GM12864 (cell line): ENCODE data around the gene ELOVL7.
"Not testable (repeated sequence)": the region's sequence is repeated elsewhere in the genome, so short reads cannot be mapped to it uniquely, and the experiment has no call there.

Source experiments
- DNase-seq: peaks from one replicate; pipeline ENCODE4 v3.0.0-alpha.2; 2011; ENCODE audit warnings: low read depth
- H3K4me3 ChIP-seq: 2 replicates; pipeline ENCODE4 v1.5.1; 2011; ENCODE audit warnings: mild to moderate bottlenecking, low read depth, low read length, control low read depth
- CTCF ChIP-seq: IDR thresholded peaks from 2 replicates; pipeline ENCODE4 v1.5.1; 2011; ENCODE audit warnings: low read depth, mild to moderate bottlenecking, moderate library complexity, low read length, control low read depth, inconsistent platforms; ENCODE audit errors: missing control alignments

The ELOVL7 gene

DNA sequence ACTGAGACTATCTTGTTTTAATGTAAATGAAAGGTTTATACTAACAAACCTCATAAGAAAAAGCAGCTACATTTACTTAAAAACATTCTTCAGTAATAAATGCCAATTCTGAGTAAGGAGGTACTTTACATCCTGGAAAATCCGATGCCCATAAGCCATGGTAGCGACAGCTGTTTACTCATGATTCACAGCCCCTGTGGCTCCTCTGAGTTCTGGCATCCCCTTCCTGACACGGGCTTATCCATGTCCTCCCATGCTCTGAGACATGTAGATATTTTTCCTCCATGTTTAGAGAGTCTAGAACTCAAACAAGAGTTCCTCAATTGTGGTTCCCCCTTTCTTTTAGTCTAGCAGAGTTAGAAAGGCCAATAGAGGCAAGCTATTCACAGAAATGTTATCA, 81.0 kb downstream of the ELOVL7 start:
- no peak for DNase-seq
- TF ChIP-seq CTCF: no peak
- no peak overlapping the region for H3K4me3 ChIP-seq

- DNase-seq: no peak
- H3K4me3 ChIP-seq: no peak overlapping the region
- TF ChIP-seq CTCF: no peak
Observed at GRCh38 chr5:60754495-60754894, 89.6 kb downstream of the ELOVL7 start.

DNA sequence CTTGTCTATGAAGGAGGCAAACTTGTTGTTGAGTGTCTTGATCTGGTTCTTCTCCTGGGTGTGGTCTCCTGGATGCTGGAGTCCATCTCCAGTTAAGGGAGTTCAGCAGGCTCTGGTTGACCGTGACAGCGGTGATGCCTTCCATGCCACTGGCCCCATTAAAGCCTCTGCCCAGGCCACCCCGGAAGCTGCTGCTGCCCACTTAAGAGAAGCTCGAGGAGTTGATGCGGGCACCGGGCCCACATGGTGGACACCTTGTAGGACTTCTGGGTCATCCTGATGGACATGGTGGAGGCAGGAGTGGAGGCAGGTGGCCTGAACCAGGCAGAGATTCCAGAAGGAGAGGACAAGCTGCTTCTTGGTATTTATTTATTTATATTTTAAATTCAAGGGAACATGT, 99.4 kb downstream of the ELOVL7 start:
- DNase-seq: no peak
- no peak for TF ChIP-seq CTCF
- no peak overlapping the region for H3K4me3 ChIP-seq

DNA sequence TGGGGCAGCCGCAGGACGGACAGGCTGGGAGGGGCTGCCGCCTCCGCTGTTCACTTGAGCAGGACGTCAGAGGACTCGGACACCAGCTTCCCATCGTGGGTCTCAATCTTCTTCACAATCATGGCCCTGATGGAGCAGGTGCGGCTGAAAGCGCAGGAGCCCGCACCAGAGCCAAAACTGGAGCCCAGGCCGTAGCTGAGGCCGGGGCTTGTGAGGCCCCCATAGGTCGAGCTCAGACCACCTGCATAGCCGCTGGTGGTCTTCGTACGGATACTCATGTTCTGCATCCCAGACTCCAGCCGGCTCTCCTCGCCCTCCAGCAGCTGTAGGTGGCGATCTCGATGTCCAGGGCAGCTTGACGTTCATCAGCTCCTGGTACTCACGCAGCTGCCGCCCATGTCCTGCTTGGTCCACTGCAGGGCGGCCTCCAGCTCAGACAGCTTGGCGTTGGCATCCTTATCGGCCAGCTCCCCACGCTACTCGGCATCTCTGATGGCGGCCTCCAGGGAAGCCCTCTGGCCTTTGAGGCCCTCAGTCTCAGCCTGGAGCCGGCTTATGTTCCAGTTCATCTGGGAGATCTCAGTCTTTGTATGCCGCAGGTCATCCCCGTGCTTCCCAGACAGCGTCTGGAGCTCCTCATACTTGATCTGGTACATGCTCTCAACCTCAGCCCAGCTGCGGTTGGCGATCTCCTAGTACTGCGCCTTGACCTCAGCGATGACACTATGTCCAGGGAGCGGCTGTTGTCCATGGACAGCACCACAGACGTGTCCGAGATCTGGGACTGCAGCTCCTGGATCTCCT, 100.4 kb downstream of the ELOVL7 start:
- no peak for TF ChIP-seq CTCF
- no peak for DNase-seq
- no peak overlapping the region for H3K4me3 ChIP-seq

DNA sequence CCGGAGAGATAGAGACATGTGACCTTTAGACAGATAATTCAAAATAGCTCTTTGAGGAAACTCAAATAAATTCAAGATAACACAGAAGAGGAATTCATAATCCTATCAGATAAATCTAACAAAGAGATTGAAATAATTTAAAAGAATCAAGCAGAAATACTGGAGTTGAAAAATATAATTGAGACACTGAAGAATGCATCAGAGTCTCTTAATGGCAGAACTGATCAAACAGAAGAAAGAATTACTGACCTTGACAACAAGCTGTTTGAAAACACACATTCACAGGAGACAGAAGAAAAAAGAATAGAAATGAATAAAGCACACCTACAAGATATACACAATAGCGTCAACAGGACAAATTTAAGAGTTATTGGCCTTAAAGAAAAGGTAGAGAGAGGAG, 103.7 kb downstream of the ELOVL7 start:
- no peak for TF ChIP-seq CTCF

DNA sequence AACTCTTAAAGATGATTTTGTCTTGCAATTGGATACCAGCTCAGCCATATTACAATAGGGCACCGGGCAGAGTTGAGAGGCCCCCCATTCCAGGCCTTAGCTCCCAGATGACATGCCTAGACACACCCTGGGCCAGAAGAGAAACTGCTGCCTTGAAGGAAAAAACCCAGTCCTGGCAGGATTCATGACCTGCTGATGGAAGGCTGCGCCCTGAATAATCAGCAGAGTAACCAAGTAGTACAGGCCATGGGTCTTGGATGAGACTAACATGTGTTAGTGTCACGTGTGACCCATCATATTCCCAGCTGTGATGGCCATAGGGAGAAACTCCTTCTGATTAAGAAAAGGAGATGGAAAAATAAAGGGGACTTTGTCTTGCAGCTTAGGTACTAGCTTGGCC, 105.1 kb downstream of the ELOVL7 start:
- no peak for TF ChIP-seq CTCF
- no peak for DNase-seq
- H3K4me3 ChIP-seq: no peak overlapping the region

More for the DNA sequence above, 103.7 kb downstream of the ELOVL7 start:
- DNase-seq: no peak
- no peak overlapping the region for H3K4me3 ChIP-seq

DNA sequence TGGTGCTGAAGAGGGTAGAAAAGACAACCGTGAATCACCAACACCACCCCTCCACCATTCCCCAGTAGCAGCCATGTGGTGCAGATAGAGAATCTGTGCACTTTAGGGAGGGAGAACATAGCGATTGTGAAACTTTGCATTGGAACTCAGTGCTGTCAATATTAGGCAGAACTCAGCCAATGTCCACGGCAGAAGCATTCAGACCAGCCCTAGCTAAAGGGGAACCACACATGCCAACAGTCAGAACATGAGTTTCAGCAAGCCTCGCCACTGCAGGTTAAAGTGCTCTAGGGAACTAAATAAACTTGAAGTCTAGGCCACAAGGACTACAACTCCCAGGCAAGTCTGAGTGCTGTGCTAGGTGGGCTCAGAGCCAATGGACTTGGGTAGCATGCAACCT, 105.6 kb downstream of the ELOVL7 start:
- no peak for TF ChIP-seq CTCF
- H3K4me3 ChIP-seq: no peak overlapping the region
- no peak for DNase-seq

DNA sequence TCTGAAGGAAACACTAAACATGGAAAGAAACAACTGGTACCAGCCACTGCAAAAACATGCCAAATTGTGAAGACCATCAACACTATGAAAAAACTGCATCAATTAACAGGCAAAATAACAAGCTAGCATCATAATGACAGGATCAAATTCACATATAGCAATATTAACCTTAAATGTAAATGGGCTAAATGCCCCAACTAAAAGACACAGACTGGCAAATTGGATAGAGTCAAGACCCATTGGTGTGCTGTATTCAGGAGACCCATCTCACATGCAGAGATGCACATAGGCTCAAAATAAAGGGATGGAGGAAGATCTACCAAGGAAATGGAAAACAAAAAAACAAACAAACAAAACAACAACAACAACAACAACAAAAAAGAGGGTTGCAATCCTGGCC, 113.2 kb downstream of the ELOVL7 start:
- not testable (repeated sequence) for DNase-seq, H3K4me3 ChIP-seq
